Diencephalon (tissue), 1 donor: Measurements from ENCODE around the gene MSTO1. TPM values are rescaled to one million over a fixed set of nuclear protein-coding genes. Genes with fewer than 3 reads are reported as not detected.

ENCODE experiments used
- small RNA-seq: library from RNA; depleted of rRNA; stranded (forward); fragments of <200 nt; gene quantifications from one replicate; pipeline ENCODE3, GENCODE V24; 2014
- total RNA-seq: library from RNA; depleted of rRNA; stranded (reverse); fragments of >200 nt; gene quantifications from one replicate; pipeline ENCODE4 v1.2.3, GENCODE V29; 2014

MSTO1 gene
- total RNA-seq = 34.4 TPM

DNA sequence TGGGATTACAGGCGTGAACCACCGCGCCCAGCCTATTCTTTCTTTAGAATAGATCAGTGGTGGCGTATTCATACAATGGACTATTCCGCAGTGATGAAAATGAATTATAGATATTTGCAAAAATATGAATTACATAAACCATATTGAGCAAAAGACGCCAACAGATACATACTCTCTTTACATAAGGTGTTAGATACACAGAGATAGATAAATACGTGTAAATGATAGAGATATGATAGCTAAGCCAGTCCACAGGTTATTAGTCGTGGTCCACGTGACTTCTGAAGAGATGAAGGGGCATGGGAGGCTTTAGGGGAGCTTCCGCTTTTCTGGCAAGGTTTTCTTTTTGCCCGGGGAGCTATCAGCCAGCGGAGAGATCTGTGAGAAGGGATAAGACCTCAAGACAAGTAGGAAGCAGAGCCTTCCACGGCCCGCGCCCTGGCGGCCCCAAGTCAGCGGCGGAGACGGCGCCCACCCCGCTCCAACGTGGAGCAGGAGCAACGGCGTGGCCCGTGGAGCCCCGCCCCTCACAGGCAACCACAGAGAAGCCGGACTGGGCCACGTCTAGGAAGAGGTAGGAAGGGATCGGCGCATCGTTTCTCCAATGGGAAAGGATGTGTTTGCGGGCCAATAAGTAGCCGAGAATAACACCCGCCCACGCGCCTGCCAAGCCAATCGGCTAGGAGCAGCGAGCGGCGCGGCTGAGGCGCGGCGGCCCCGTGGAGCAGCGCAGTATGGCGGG lies at the start of gene MSTO1:
Gene MSTO1 (plus strand): TSS at position 704 of the 742 bp plus-strand sequence. CDS start 31 bp downstream, at position 735.

DNA sequence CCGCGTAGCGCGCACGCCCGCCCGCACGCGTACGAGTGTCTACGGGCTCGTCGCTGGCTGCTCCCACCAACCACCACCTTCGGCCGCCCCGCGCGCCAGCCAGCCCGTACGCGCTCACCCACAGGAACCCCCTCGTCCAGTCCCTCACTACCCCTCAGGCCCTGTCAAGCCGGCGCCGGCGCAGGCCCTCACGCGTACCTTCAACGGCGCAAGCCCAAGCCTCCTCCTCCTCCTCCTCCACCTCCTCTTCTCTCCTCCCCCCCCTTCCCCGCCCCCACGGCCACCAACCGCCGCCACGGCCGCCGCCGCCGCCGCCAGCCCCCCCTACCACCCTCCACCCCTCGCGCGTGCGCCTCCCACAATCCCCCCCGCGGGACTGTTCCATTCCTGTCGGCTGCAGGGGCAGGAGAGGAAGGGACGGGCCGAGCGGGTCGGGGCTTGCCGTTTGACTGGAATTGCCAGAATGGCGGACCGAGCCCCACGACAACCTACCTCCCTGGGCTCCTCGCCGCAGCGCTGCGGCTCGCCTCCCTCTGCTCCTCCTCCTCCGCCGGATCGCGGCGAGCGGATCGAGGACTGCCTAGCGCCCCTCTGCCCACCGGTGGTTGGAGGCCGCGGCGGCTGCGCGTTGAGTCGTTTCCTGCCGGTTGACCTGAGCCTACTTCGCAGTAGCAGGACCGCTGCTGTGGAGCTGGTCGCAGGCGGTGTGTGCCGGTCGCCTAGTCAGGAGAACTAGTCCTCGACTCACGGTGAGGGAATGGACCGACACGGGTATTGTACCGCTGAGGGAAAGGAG lies 47.2 kb upstream of the MSTO1 start, which contains the start of gene ASH1L:
Gene ASH1L (minus strand): TSS at position 223 of the 796 bp plus-strand sequence. CDS start 41,284 bp downstream, outside the sequence.

Small RNAs within 50 kb of the gene (small RNA-seq; reads per million reads assigned to genes)
- gene AL353807.4 = not detected

Other genes starting within 250 kb of the MSTO1 start
- 65.0 TPM for gene ASH1L, start 47.4 kb upstream of the MSTO1 start, total RNA-seq
- 496 TPM for gene YY1AP1, start 78.6 kb downstream of the MSTO1 start, total RNA-seq
- gene DAP3, start 78.9 kb downstream of the MSTO1 start, total RNA-seq = 58.8 TPM
- gene GON4L, start 247.0 kb downstream of the MSTO1 start, total RNA-seq = 47.7 TPM
- gene SYT11, start 249.3 kb downstream of the MSTO1 start, total RNA-seq = 260 TPM